WTC11 (cell line): ENCODE data around the gene ADAMTS2. TPM values are rescaled to one million over a fixed set of nuclear protein-coding genes. Genes with fewer than 3 reads are reported as not detected.

ENCODE experiments used
- ATAC-seq: fragments of 200-7000 bp; cut with Tn5 transposase; 2 replicates; pipeline ENCODE4 v1.10.0; 2021; ENCODE audit warnings: mild to moderate bottlenecking, moderate library complexity
- CTCF ChIA-PET: fragments of 300-600 bp; sonication (Branson Sonifier 250); formaldehyde crosslinking; loops from one replicate; lab custom pipeline; 2021; ENCODE audit warnings: antibody characterized with exemption; lab: Charles Lee
- POLR2A ChIA-PET: fragments of 350-600 bp; sonication (Branson Sonifier 250); formaldehyde crosslinking; loops from one replicate; lab custom pipeline; 2021; ENCODE audit warnings: antibody characterized with exemption; lab: Charles Lee
- DNase-seq: peaks from one replicate; pipeline ENCODE4 v3.0.0; 2021; ENCODE audit warnings: low spot score
- H3K27ac Mint-ChIP-seq: 2 replicates; pipeline ENCODE4 v1.8.0; 2021; ENCODE audit warnings: mixed read lengths
- H3K27me3 Mint-ChIP-seq: 2 replicates; pipeline ENCODE4 v1.8.0; 2021; ENCODE audit warnings: low read depth, mild to moderate bottlenecking, moderate library complexity, mixed read lengths
- H3K36me3 Mint-ChIP-seq: 2 replicates; pipeline ENCODE4 v1.8.0; 2021; ENCODE audit warnings: mixed read lengths
- H3K4me1 Mint-ChIP-seq: 2 replicates; pipeline ENCODE4 v1.8.0; 2022; ENCODE audit warnings: mixed read lengths
- H3K4me3 Mint-ChIP-seq: 2 replicates; pipeline ENCODE4 v1.8.0; 2021; ENCODE audit warnings: mild to moderate bottlenecking, moderate library complexity, mixed read lengths
- H3K9me3 Mint-ChIP-seq: 2 replicates; pipeline ENCODE4 v1.8.0; 2021; ENCODE audit warnings: mixed read lengths
- AR ChIP-seq: fragments of 250-450 bp; sonication (Bioruptor Pico); IDR thresholded peaks from 2 replicates; pipeline ENCODE4 v1.9.0; 2021; ENCODE audit warnings: mild to moderate bottlenecking
- ATF6 ChIP-seq: sonication (generic); formaldehyde crosslinking; IDR thresholded peaks from 2 replicates; pipeline ENCODE4 v1.8.1; 2023; ENCODE audit warnings: mild to moderate bottlenecking, missing genetic modification reagents
- CTCF ChIP-seq: fragments of 200-600 bp; IDR thresholded peaks from 2 replicates; pipeline ENCODE4 v1.8.0; 2022; ENCODE audit warnings: antibody characterized with exemption
- ELF4 ChIP-seq: sonication (generic); formaldehyde crosslinking; IDR thresholded peaks from 2 replicates; pipeline ENCODE4 v1.8.1; 2022; ENCODE audit warnings: low read depth, mild to moderate bottlenecking, moderate library complexity, missing genetic modification reagents
- JUN ChIP-seq: sonication (generic); formaldehyde crosslinking; IDR thresholded peaks from 2 replicates; pipeline ENCODE4 v1.8.0; 2023; ENCODE audit warnings: mild to moderate bottlenecking, missing genetic modification reagents
- MXD4 ChIP-seq: fragments of 250-450 bp; sonication (Bioruptor Pico); IDR thresholded peaks from 2 replicates; pipeline ENCODE4 v1.8.0; 2021; ENCODE audit warnings: mild to moderate bottlenecking, moderate library complexity, borderline replicate concordance
- NR3C1 ChIP-seq: sonication (generic); formaldehyde crosslinking; conservative IDR thresholded peaks from 2 replicates; pipeline ENCODE4 v1.8.1; 2023; ENCODE audit warnings: low read depth, mild to moderate bottlenecking, missing genetic modification reagents
- STAT6 ChIP-seq: sonication (generic); formaldehyde crosslinking; conservative IDR thresholded peaks from 2 replicates; pipeline ENCODE4 v1.8.1; 2023; ENCODE audit warnings: mild to moderate bottlenecking, low read depth, missing genetic modification reagents, moderate library complexity
- total RNA-seq: library from RNA; stranded (reverse); gene quantifications from 3 replicates; pipeline ENCODE4 v1.2.3, GENCODE V29; 2021

ADAMTS2 gene
- total RNA-seq, 1 experiment from 2014 or later: 11.2 TPM

GRCh38 chr5:179278119-179278518 is 67.1 kb downstream of the ADAMTS2 start (continued):
- TF ChIP-seq STAT6 (CRISPR knock-in tag) (no peak), MXD4 (no peak), JUN (no peak), AR (CRISPR knock-in tag) (no peak), ELF4 (no peak)

- H3K4me1 Mint-ChIP-seq: 0 out of 2 replicates have a peak, but pooled peaks cover 8% of the 10 kb centered on the region
- DNase-seq (no peak), ATAC-seq (no peak)
- no peaks in the 10 kb centered on the region for H3K36me3 Mint-ChIP-seq
- TF ChIP-seq CTCF (no peak), STAT6 (CRISPR knock-in tag) (no peak), ATF6 (no peak), NR3C1 (CRISPR knock-in tag) (no peak)
- ChIA-PET POLR2A (no interaction called here), CTCF (interaction anchor here (0.6 to 2.6 kb wide), 5 partner anchors 10 to 160 kb away, joined by 3 to 9 read pairs (median 4); no protein-coding TSS in a partner anchor)
- no peaks in the 10 kb centered on the region for H3K27me3 Mint-ChIP-seq
- H3K27ac Mint-ChIP-seq: no peak overlapping the region
- no peak overlapping the region for H3K4me3 Mint-ChIP-seq
- peaks cover under 1% of the 10 kb centered on the region for H3K9me3 Mint-ChIP-seq
These were observed 68.3 kb downstream of the ADAMTS2 start for GRCh38 chr5:179276838-179277395.
